A673 (cell line): ENCODE data around the gene CATSPERE. TPM values are rescaled to one million over a fixed set of nuclear protein-coding genes. Genes with fewer than 3 reads are reported as not detected.
A peak's percentile ranks its signal among the peaks of the same experiment; 100 is the strongest.

Experiments
- Bru-seq: library from RNA; stranded (reverse); fragments of 400-500 nt; gene quantifications from one replicate; lab custom pipeline; 2021; lab: Mats Ljungman, UMichigan
- BruChase-seq, 2 experiments: library from RNA; stranded (reverse); fragments of 400-500 nt; gene quantifications; one replicate each; lab custom pipeline; 2021; lab: Mats Ljungman, UMichigan
- BruUV-seq: library from RNA; stranded (reverse); fragments of 400-500 nt; replicated peaks from 2 replicates; lab custom pipeline; 2021; lab: Mats Ljungman, UMichigan
- CTCF ChIA-PET: fragments of 300-600 bp; sonication (Branson Sonifier 250); formaldehyde crosslinking; loops from one replicate; lab custom pipeline; 2022; ENCODE audit warnings: antibody characterized with exemption; lab: Charles Lee
- POLR2A ChIA-PET: fragments of 300-600 bp; sonication (Branson Sonifier 250); formaldehyde crosslinking; loops from one replicate; lab custom pipeline; 2022; ENCODE audit warnings: antibody characterized with exemption; ENCODE audit not compliant: low non-redundant PET; lab: Charles Lee
- DNase-seq: peaks from one replicate; pipeline ENCODE4 v3.0.0-alpha.2; 2015; ENCODE audit warnings: low spot score
- H3K27ac ChIP-seq: fragments of 200-600 bp; sonication (generic); 2 replicates; pipeline ENCODE4 v1.5.1; 2016; ENCODE audit warnings: mixed run types, low read depth, mild to moderate bottlenecking, mixed read lengths, antibody characterized with exemption, low read length; ENCODE audit not compliant: poor library complexity, severe bottlenecking
- H3K27me3 ChIP-seq: fragments of 200-600 bp; sonication (generic); replicated peaks from 2 replicates; pipeline ENCODE4 v1.6.1; 2017; ENCODE audit warnings: mixed run types, low read depth, mild to moderate bottlenecking, mixed read lengths, antibody characterized with exemption, low read length; ENCODE audit not compliant: insufficient read depth, poor library complexity
- H3K36me3 ChIP-seq: fragments of 200-600 bp; sonication (generic); 2 replicates; pipeline ENCODE4 v1.6.1; 2016; ENCODE audit warnings: mixed run types, mild to moderate bottlenecking, mixed read lengths, antibody characterized with exemption, low read length; ENCODE audit not compliant: insufficient read depth, poor library complexity, severe bottlenecking
- H3K4me1 ChIP-seq: fragments of 200-600 bp; sonication (generic); 2 replicates; pipeline ENCODE4 v1.6.1; 2017; ENCODE audit warnings: mixed run types, mild to moderate bottlenecking, mixed read lengths, antibody characterized with exemption, low read length; ENCODE audit not compliant: insufficient read depth, poor library complexity, severe bottlenecking
- H3K4me3 ChIP-seq: fragments of 200-600 bp; sonication (generic); 2 replicates; pipeline ENCODE4 v1.5.1; 2016; ENCODE audit warnings: low read depth, mixed run types, mild to moderate bottlenecking, mixed read lengths, low read length; ENCODE audit not compliant: poor library complexity, severe bottlenecking
- H3K9me3 ChIP-seq: fragments of 200-600 bp; sonication (generic); 2 replicates; pipeline ENCODE4 v1.6.1; 2016; ENCODE audit warnings: mixed run types, low read depth, mild to moderate bottlenecking, mixed read lengths, antibody characterized with exemption, low read length; ENCODE audit not compliant: poor library complexity, severe bottlenecking
- CTCF ChIP-seq: fragments of 300-800, 200-600 bp; sonication (generic); conservative IDR thresholded peaks from 2 replicates; pipeline ENCODE4 v1.5.1; 2017; ENCODE audit warnings: low read depth, mild to moderate bottlenecking, antibody characterized with exemption, low read length, moderate library complexity, mixed read lengths
- EZH2 ChIP-seq: fragments of 200-600 bp; sonication (generic); IDR thresholded peaks from 2 replicates; pipeline ENCODE4 v1.6.1; 2017; ENCODE audit warnings: borderline replicate concordance, low read depth, mild to moderate bottlenecking, mixed read lengths, antibody characterized with exemption, low read length; ENCODE audit not compliant: poor library complexity, severe bottlenecking
- intact Hi-C: fragments of 100-400 bp; cut with micrococcal nuclease; formaldehyde crosslinking; loops from one replicate; pipeline ENCODE4 v1.10.0; 2022; ENCODE audit not compliant: unreplicated experiment
- long read RNA-seq: library from polyadenylated mRNA; stranded (forward); transcript quantifications from one replicate; pipeline ENCODE4 v2.0.0, GENCODE V29; 2022
- total RNA-seq: library from RNA; stranded (reverse); gene quantifications from 2 replicates; pipeline ENCODE4 v1.2.3, GENCODE V29; 2021

CATSPERE gene
- total RNA-seq (0.45 and 0.83 TPM in 2 replicates), Bru-seq, nascent RNA (percentile 34 among the genes with signal in this experiment), BruChase-seq, experiment 1, labeled RNA remaining after a 2-hour chase (percentile 36 among the genes with signal in this experiment), BruChase-seq, experiment 2, labeled RNA remaining after a 6-hour chase (percentile 30 among the genes with signal in this experiment)
- long read RNA-seq, partial matches to known transcripts: 0 of 1 reads
- long read RNA-seq, other reads (novel, unspliced or antisense): 1 of 1 reads

- TF ChIP-seq EZH2 (no peak), CTCF (no peak)
- no peaks in the 10 kb centered on the region for H3K27me3 ChIP-seq
- H3K4me3 ChIP-seq: peak within 1 kb of the TSS; percentile 55
- intact Hi-C loops: no loop called here
- ChIA-PET POLR2A (no interaction called here), CTCF (no interaction called here)
- DNase-seq: peak; percentile 76
- H3K27ac ChIP-seq: peak within 1 kb of the TSS; percentile 68
- peaks cover 4% of the 10 kb centered on the region for H3K9me3 ChIP-seq
- H3K4me1 ChIP-seq: peaks cover 6% of the 10 kb centered on the region
- BruUV-seq: no TSS peak
- no peaks in the 10 kb centered on the region for H3K36me3 ChIP-seq
Observed at GRCh38 chr1:244461245-244462071, at the start of gene CATSPERE. TSS of gene CATSPERE (plus strand) at chr1:244461273. CDS start at chr1:244461430, 157 bp downstream.

GRCh38 chr1:244412176-244412575, 48.9 kb upstream of the CATSPERE start:
- H3K27me3 ChIP-seq: no peaks in the 10 kb centered on the region
- intact Hi-C loops: no loop called here
- ChIA-PET POLR2A (no interaction called here), CTCF (no interaction called here)
- H3K36me3 ChIP-seq: peaks cover 32% of the 10 kb centered on the region
- H3K4me1 ChIP-seq: no peaks in the 10 kb centered on the region
- no peak overlapping the region for H3K4me3 ChIP-seq
- H3K27ac ChIP-seq: no peak overlapping the region
- DNase-seq: no peak
- no TSS peak for BruUV-seq
- no peak for TF ChIP-seq EZH2
- TF ChIP-seq CTCF: no peak
- H3K9me3 ChIP-seq: no peaks in the 10 kb centered on the region

DNA sequence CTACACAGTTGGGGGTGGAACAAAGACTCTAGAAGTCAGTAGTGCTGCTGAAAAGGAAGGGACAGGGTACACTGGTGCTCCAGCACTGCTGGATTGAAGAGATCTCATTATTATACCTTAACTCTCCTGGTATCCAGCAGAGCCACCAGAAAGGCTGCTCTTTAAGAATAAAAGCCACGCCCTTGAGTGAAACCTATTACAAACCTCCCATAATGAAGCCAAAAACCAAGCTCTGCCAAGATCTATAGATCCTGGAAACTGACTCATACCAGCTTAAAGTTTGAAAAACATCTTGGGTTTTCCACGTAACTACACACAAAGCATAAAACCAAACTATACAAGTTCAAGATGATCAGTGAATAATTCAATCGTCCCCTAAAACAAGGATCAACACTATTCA, 47.3 kb upstream of the CATSPERE start:
- intact Hi-C loops: no loop called here
- H3K27me3 ChIP-seq: no peaks in the 10 kb centered on the region
- no peaks in the 10 kb centered on the region for H3K9me3 ChIP-seq
- POLR2A ChIA-PET: no interaction called here
- TF ChIP-seq CTCF (no peak), EZH2 (no peak)
- H3K36me3 ChIP-seq: peaks cover 46% of the 10 kb centered on the region
- H3K4me1 ChIP-seq: no peaks in the 10 kb centered on the region
- no peak overlapping the region for H3K4me3 ChIP-seq
- H3K27ac ChIP-seq: no peak overlapping the region
- no TSS peak for BruUV-seq
- CTCF ChIA-PET: no interaction called here
- no peak for DNase-seq
